Colonic mucosa (tissue), 4 donors: ENCODE measurements around the gene RPS6KB2. TPM values are rescaled to one million over a fixed set of nuclear protein-coding genes. Genes with fewer than 3 reads are reported as not detected.
"Not testable (repeated sequence)": the region's sequence is repeated elsewhere in the genome, so short reads cannot be mapped to it uniquely, and the experiment has no call there.

ENCODE experiments used
- DNase-seq: peaks from one replicate; pipeline ENCODE4 v3.0.0-alpha.2; 2020
- H3K27ac ChIP-seq: fragments of 200-600 bp; one replicate; pipeline ENCODE4 v1.8.0; 2021
- H3K27me3 ChIP-seq: fragments of 200-600 bp; one replicate; pipeline ENCODE4 v1.8.0; 2021
- H3K36me3 ChIP-seq: fragments of 200-600 bp; one replicate; pipeline ENCODE4 v1.8.0; 2021
- H3K4me1 ChIP-seq: fragments of 200-600 bp; one replicate; pipeline ENCODE4 v1.8.0; 2021; ENCODE audit warnings: mild to moderate bottlenecking
- H3K4me3 ChIP-seq: fragments of 200-600 bp; one replicate; pipeline ENCODE4 v1.8.0; 2021
- H3K9ac ChIP-seq, 2 donors: one replicate each; pipeline ENCODE4 v1.7.0; 2013; ENCODE audit warnings: control low read depth in 2 of 2, low read depth in 2 of 2, low read length in 2 of 2
- H3K9me3 ChIP-seq: fragments of 200-600 bp; one replicate; pipeline ENCODE4 v1.8.0; 2021
- CTCF ChIP-seq: fragments of 200-600 bp; IDR thresholded peaks from one replicate; pipeline ENCODE4 v1.8.0; 2022; ENCODE audit warnings: antibody characterized with exemption, mild to moderate bottlenecking
- intact Hi-C: fragments of 100-400 bp; cut with DNase I; formaldehyde crosslinking; loops from one replicate; pipeline ENCODE4 v1.14.1; 2022
- total RNA-seq, 2 donors: library from RNA; stranded (reverse); fragmentation: NEBNext Ultra II Directional in 1 of 2; extraction: Animal tissue kit (Norgen Biotek cat#: 25700) in 1 of 2; gene quantifications; one replicate each; pipeline ENCODE4 v1.2.1, GENCODE V29; 2021
- donor health status: healthy.
- donor health status: DM: no; HTN: no; CAD: no.
- donor health status: DM: no; HTN: no; CAD: no.

The RPS6KB2 gene
- total RNA-seq, 2 donors from 2014 or later, result 38.3 to 70.4 TPM

- no peak for TF ChIP-seq CTCF
- H3K4me1 ChIP-seq, result no peaks in the 10 kb centered on the region
- peak overlapping the region; percentile 88 for H3K27ac ChIP-seq
- H3K9ac ChIP-seq, result peak overlapping the region; percentile 76 to 97
- H3K4me3 ChIP-seq, result peak overlapping the region; percentile 54
- H3K36me3 ChIP-seq, result no peaks in the 10 kb centered on the region
- H3K9me3 ChIP-seq, result no peaks in the 10 kb centered on the region
- intact Hi-C loops, result no loop called here
- DNase-seq, result peak; percentile 99
- H3K27me3 ChIP-seq, result no peaks in the 10 kb centered on the region
Measured at GRCh38 chr11:67420646-67421429, 7.5 kb upstream of the RPS6KB2 start.

- DNase-seq, result no peak
- Histone ChIP-seq H3K36me3 (no peaks in the 10 kb centered on the region), H3K27me3 (no peaks in the 10 kb centered on the region), H3K4me1 (no peaks in the 10 kb centered on the region), H3K27ac (peak overlapping the region; percentile 88), H3K9me3 (no peaks in the 10 kb centered on the region), H3K4me3 (peak overlapping the region; percentile 54), H3K9ac (no peak overlapping the region)
- TF ChIP-seq CTCF, result no peak
- intact Hi-C loops, result no loop called here
Measured at GRCh38 chr11:67421430-67422031, 6.8 kb upstream of the RPS6KB2 start.

GRCh38 chr11:67422891-67423290, 5.4 kb upstream of the RPS6KB2 start:
- DNase-seq, result no peak
- Histone ChIP-seq H3K27me3 (no peaks in the 10 kb centered on the region), H3K9ac (no peak overlapping the region), H3K4me3 (no peak overlapping the region), H3K36me3 (no peaks in the 10 kb centered on the region), H3K9me3 (no peaks in the 10 kb centered on the region), H3K27ac (no peak overlapping the region), H3K4me1 (no peaks in the 10 kb centered on the region)
- TF ChIP-seq CTCF, result no peak
- intact Hi-C loops, result no loop called here

GRCh38 chr11:67423466-67423865, 4.8 kb upstream of the RPS6KB2 start:
- no peaks in the 10 kb centered on the region for H3K9me3 ChIP-seq
- intact Hi-C loops, result no loop called here
- no peaks in the 10 kb centered on the region for H3K36me3 ChIP-seq
- no peak overlapping the region for H3K4me3 ChIP-seq
- TF ChIP-seq CTCF, result no peak
- no peak overlapping the region for H3K9ac ChIP-seq
- H3K27me3 ChIP-seq, result no peaks in the 10 kb centered on the region
- no peaks in the 10 kb centered on the region for H3K4me1 ChIP-seq
- H3K27ac ChIP-seq, result no peak overlapping the region
- DNase-seq, result no peak

- no peak overlapping the region for H3K4me3 ChIP-seq
- peaks cover 1% of the 10 kb centered on the region for H3K4me1 ChIP-seq
- DNase-seq, result no peak
- no peaks in the 10 kb centered on the region for H3K27me3 ChIP-seq
- H3K27ac ChIP-seq, result no peak overlapping the region
- intact Hi-C loops, result no loop called here
- H3K36me3 ChIP-seq, result no peaks in the 10 kb centered on the region
- H3K9ac ChIP-seq, result no peak overlapping the region
- H3K9me3 ChIP-seq, result no peaks in the 10 kb centered on the region
- no peak for TF ChIP-seq CTCF
Measured at GRCh38 chr11:67423891-67424613, 4.2 kb upstream of the RPS6KB2 start.

GRCh38 chr11:67427364-67427859, 882 bp upstream of the RPS6KB2 start:
- Histone ChIP-seq H3K4me3 (peak overlapping the region; percentile 89), H3K27ac (peak overlapping the region; percentile 63), H3K9ac (peak overlapping the region; percentile 74 to 76)
- H3K27me3 ChIP-seq, intact Hi-C loops, DNase-seq, H3K4me1 ChIP-seq, H3K36me3 ChIP-seq, H3K9me3 ChIP-seq: not testable (repeated sequence)
